SK-N-SH treated with all-trans-retinoic acid at 6 μM for 48 hours (cell line): ENCODE results near the gene CEMIP2.

ENCODE experiments used
- ATAC-seq: fragments of 200-7000 bp; cut with Tn5 transposase; 3 replicates; pipeline ENCODE4 v1.9.1; 2020; ENCODE audit warnings: mild to moderate bottlenecking, moderate library complexity
- ARNTL ChIP-seq: fragments of 450-650 bp; formaldehyde crosslinking; IDR thresholded peaks from 2 replicates; pipeline ENCODE4 v1.5.0; 2020; ENCODE audit warnings: low read depth, mild to moderate bottlenecking, moderate library complexity, borderline replicate concordance
- BACH2 ChIP-seq: fragments of 250-450 bp; sonication (Bioruptor Pico); IDR thresholded peaks from 2 replicates; pipeline ENCODE4 v1.9.0; 2021; ENCODE audit warnings: mild to moderate bottlenecking, borderline replicate concordance
- CREB5 ChIP-seq: fragments of 250-450 bp; sonication (Bioruptor Pico); IDR thresholded peaks from 2 replicates; pipeline ENCODE4 v1.5.1; 2020; ENCODE audit warnings: low read depth, mild to moderate bottlenecking, moderate library complexity
- CSDC2 ChIP-seq: fragments of 250-450 bp; sonication (Bioruptor Pico); IDR thresholded peaks from 2 replicates; pipeline ENCODE4 v1.5.0; 2020; ENCODE audit warnings: mild to moderate bottlenecking, moderate library complexity
- ESRRG ChIP-seq: fragments of 250-450 bp; sonication (Bioruptor Pico); IDR thresholded peaks from 2 replicates; pipeline ENCODE4 v1.6.1; 2021; ENCODE audit warnings: mild to moderate bottlenecking
- GLIS3 ChIP-seq: fragments of 250-450 bp; sonication (Bioruptor Pico); IDR thresholded peaks from 2 replicates; pipeline ENCODE4 v1.5.0; 2020; ENCODE audit warnings: mild to moderate bottlenecking, moderate library complexity
- ISL1 ChIP-seq: fragments of 250-450 bp; sonication (Bioruptor Pico); IDR thresholded peaks from 2 replicates; pipeline ENCODE4 v2.1.2; 2022; ENCODE audit warnings: mild to moderate bottlenecking, moderate library complexity
- OSR1 ChIP-seq: fragments of 250-450 bp; sonication (Bioruptor Pico); IDR thresholded peaks from 2 replicates; pipeline ENCODE4 v1.8.0; 2022; ENCODE audit warnings: moderate library complexity, mild to moderate bottlenecking, inconsistent platforms
- PATZ1 ChIP-seq: fragments of 250-450 bp; sonication (Bioruptor Pico); IDR thresholded peaks from 2 replicates; pipeline ENCODE4 v1.8.0; 2020; ENCODE audit warnings: mild to moderate bottlenecking, moderate library complexity, borderline replicate concordance
- POU6F1 ChIP-seq: fragments of 250-450 bp; sonication (Bioruptor Pico); IDR thresholded peaks from 2 replicates; pipeline ENCODE4 v1.8.0; 2021; ENCODE audit warnings: low read depth, mild to moderate bottlenecking, moderate library complexity, borderline replicate concordance
- PPARA ChIP-seq: fragments of 250-450 bp; sonication (Bioruptor Pico); IDR thresholded peaks from 2 replicates; pipeline ENCODE4 v1.5.0; 2020; ENCODE audit warnings: mild to moderate bottlenecking, borderline replicate concordance
- RARB ChIP-seq: fragments of 250-450 bp; sonication (Bioruptor Pico); IDR thresholded peaks from 2 replicates; pipeline ENCODE4 v1.8.0; 2021; ENCODE audit warnings: mild to moderate bottlenecking, moderate library complexity
- SNAI2 ChIP-seq: fragments of 250-450 bp; sonication (Bioruptor Pico); IDR thresholded peaks from 2 replicates; pipeline ENCODE4 v1.5.0; 2020; ENCODE audit warnings: mild to moderate bottlenecking, moderate library complexity
- TCF4 ChIP-seq: fragments of 250-450 bp; sonication (Bioruptor Pico); IDR thresholded peaks from 2 replicates; pipeline ENCODE4 v1.8.0; 2021; ENCODE audit warnings: mild to moderate bottlenecking, moderate library complexity, borderline replicate concordance
- TOX ChIP-seq: fragments of 250-450 bp; sonication (Bioruptor Pico); IDR thresholded peaks from 2 replicates; pipeline ENCODE4 v1.8.0; 2021; ENCODE audit warnings: mild to moderate bottlenecking, moderate library complexity, borderline replicate concordance
- TSHZ2 ChIP-seq: fragments of 250-450 bp; sonication (Bioruptor Pico); IDR thresholded peaks from 2 replicates; pipeline ENCODE4 v1.5.0; 2020; ENCODE audit warnings: mild to moderate bottlenecking, moderate library complexity
- ZFP3 ChIP-seq: fragments of 250-450 bp; sonication (Bioruptor Pico); IDR thresholded peaks from 2 replicates; pipeline ENCODE4 v1.5.0; 2020; ENCODE audit warnings: mild to moderate bottlenecking, moderate library complexity
- ZFP30 ChIP-seq: fragments of 450-650 bp; formaldehyde crosslinking; IDR thresholded peaks from 2 replicates; pipeline ENCODE4 v1.5.0; 2022; ENCODE audit warnings: mild to moderate bottlenecking, moderate library complexity
- ZNF565 ChIP-seq: fragments of 450-650 bp; formaldehyde crosslinking; conservative IDR thresholded peaks from 2 replicates; pipeline ENCODE4 v1.5.0; 2020; ENCODE audit warnings: low read depth, mild to moderate bottlenecking, moderate library complexity
- ZNF70 ChIP-seq: fragments of 450-650 bp; formaldehyde crosslinking; IDR thresholded peaks from 2 replicates; pipeline ENCODE4 v1.5.0; 2020; ENCODE audit warnings: mild to moderate bottlenecking, moderate library complexity
- ZNF8 ChIP-seq: fragments of 450-650 bp; formaldehyde crosslinking; IDR thresholded peaks from 2 replicates; pipeline ENCODE4 v1.5.0; 2020; ENCODE audit warnings: mild to moderate bottlenecking, moderate library complexity

CEMIP2 gene

GRCh38 chr9:71770170-71770569, 1.9 kb upstream of the CEMIP2 start (continued):
- TF ChIP-seq PATZ1 (CRISPR knock-in tag) = no peak
- TF ChIP-seq ZNF565 (CRISPR knock-in tag) = no peak
- no peak for TF ChIP-seq SNAI2

GRCh38 chr9:71769175-71770161, 1.2 kb upstream of the CEMIP2 start:
- peak; percentile 13 for ATAC-seq
- no peak for TF ChIP-seq TOX (CRISPR knock-in tag)
- TF ChIP-seq GLIS3 (CRISPR knock-in tag) = no peak
- no peak for TF ChIP-seq ZNF565 (CRISPR knock-in tag)
- no peak for TF ChIP-seq PATZ1 (CRISPR knock-in tag)
- no peak for TF ChIP-seq ZFP3 (CRISPR knock-in tag)
- no peak for TF ChIP-seq ZNF70 (CRISPR knock-in tag)
- no peak for TF ChIP-seq RARB
- no peak for TF ChIP-seq ZFP30
- no peak for TF ChIP-seq ESRRG (CRISPR knock-in tag)
- no peak for TF ChIP-seq BACH2
- no peak for TF ChIP-seq TCF4 (CRISPR knock-in tag)
- no peak for TF ChIP-seq ISL1 (CRISPR knock-in tag)
- TF ChIP-seq ARNTL = no peak
- no peak for TF ChIP-seq POU6F1 (CRISPR knock-in tag)
- TF ChIP-seq CSDC2 (CRISPR knock-in tag) = no peak
- TF ChIP-seq SNAI2 = no peak
- no peak for TF ChIP-seq OSR1

- ATAC-seq = peak; percentile 32
- TF ChIP-seq BACH2 = no peak
- TF ChIP-seq TSHZ2 = no peak
- TF ChIP-seq CSDC2 (CRISPR knock-in tag) = no peak
- no peak for TF ChIP-seq ARNTL
- TF ChIP-seq ZFP3 (CRISPR knock-in tag) = no peak
- TF ChIP-seq TCF4 (CRISPR knock-in tag) = no peak
- TF ChIP-seq CREB5 (CRISPR knock-in tag) = no peak
- TF ChIP-seq ISL1 (CRISPR knock-in tag) = no peak
- no peak for TF ChIP-seq ZFP30
- TF ChIP-seq ZNF8 = no peak
- no peak for TF ChIP-seq ESRRG (CRISPR knock-in tag)
- no peak for TF ChIP-seq PPARA (CRISPR knock-in tag)
Measured at GRCh38 chr9:71767776-71768321, 464 bp downstream of the CEMIP2 start.
